Ectodermal cell (in vitro differentiated cells): ENCODE results near the gene MRPL41.
"Not testable (repeated sequence)": the region's sequence is repeated elsewhere in the genome, so short reads cannot be mapped to it uniquely, and the experiment has no call there.

Experiments
- H3K27ac ChIP-seq: 2 replicates; pipeline ENCODE4 v1.7.0; 2013; ENCODE audit warnings: mild to moderate bottlenecking, low read depth, low read length; ENCODE audit not compliant: insufficient read depth, poor library complexity, severe bottlenecking
- H3K27me3 ChIP-seq: 2 replicates; pipeline ENCODE4 v1.7.0; 2013; ENCODE audit warnings: mild to moderate bottlenecking, low read length; ENCODE audit not compliant: insufficient read depth, control insufficient read depth, poor library complexity, severe bottlenecking
- H3K36me3 ChIP-seq: one replicate; pipeline ENCODE4 v1.7.0; 2013; ENCODE audit warnings: low read length; ENCODE audit not compliant: control insufficient read depth, insufficient read depth
- H3K4me1 ChIP-seq: one replicate; pipeline ENCODE4 v1.7.0; 2013; ENCODE audit warnings: low read length; ENCODE audit not compliant: control insufficient read depth, insufficient read depth
- H3K4me3 ChIP-seq: 2 replicates; pipeline ENCODE4 v1.7.0; 2013; ENCODE audit warnings: low read depth, low read length, control low read depth; ENCODE audit not compliant: insufficient read depth
- H3K9me3 ChIP-seq: 2 replicates; pipeline ENCODE4 v1.7.0; 2013; ENCODE audit warnings: mild to moderate bottlenecking, low read length, moderate library complexity; ENCODE audit not compliant: control insufficient read depth
- WGBS, 2 experiments: methylation state at CpG; one replicate each; pipeline ENCODE4 v1.1.7; 2013; ENCODE audit warnings: missing lambda C conversion rate in 2 of 2; 5-methylcytosine and 5-hydroxymethylcytosine counted together

The MRPL41 gene

DNA sequence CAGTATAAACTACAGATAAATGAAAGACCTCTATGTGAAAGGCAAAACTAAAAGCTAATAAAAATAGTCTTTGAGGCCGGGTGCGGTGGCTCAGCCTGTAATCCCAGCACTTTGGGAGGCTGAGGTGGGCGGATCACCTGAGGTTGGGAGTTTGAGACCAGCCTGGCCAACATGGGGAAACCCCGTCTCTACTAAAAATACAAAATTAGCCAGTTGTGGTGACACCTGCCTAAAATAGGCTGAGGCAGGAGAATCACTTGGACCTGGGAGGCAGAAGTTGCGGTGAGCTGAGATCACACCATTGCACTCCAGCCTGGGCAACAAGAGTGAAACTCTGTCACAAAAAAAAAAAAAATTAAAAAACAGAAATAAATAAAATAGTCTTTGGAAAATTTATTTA lies 38.5 kb upstream of the MRPL41 start:
- H3K27ac ChIP-seq, H3K36me3 ChIP-seq, H3K27me3 ChIP-seq, H3K4me3 ChIP-seq, H3K9me3 ChIP-seq, H3K4me1 ChIP-seq: not testable (repeated sequence)
- 91 to 93% methylated on average over 5 of the region's 5 CpGs for WGBS, 2 experiments

DNA sequence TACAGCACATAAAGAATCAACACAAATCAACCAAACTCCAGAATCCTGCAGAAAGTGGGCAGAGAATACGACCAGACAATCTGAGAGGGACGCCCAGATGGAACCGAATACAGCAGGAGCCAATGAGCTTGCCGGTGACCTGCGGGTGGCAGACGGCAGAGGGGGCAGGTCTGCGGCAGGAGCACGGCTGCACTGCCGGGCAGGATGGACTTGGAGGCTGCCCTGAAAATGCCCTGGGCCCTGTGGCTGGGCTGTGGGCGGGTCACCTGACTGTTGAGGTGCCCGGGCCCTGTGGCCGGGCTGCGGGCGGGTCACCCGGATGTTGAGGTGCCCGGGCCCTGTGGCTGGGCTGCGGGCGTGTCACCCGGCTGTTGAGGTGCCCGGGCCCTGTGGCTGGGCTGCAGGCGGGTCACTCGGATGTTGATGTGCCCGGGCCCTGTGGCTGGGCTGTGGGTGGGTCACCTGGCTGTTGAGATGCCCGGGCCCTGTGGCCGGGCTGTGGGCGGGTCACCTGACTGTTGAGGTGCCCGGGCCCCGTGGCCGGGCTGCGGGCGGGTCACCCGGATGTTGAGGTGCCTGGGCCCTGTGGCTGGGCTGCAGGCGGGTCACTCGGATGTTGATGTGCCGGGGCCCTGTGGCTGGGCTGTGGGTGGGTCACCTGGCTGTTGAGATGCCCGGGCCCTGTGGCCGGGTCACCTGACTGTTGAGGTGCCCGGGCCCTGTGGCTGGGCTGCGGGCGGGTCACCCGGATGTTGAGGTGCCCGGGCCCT lies 37.7 kb upstream of the MRPL41 start:
- not testable (repeated sequence) for H3K27ac ChIP-seq, H3K4me1 ChIP-seq, H3K4me3 ChIP-seq, H3K9me3 ChIP-seq, H3K27me3 ChIP-seq, H3K36me3 ChIP-seq
- WGBS, 2 experiments, result 91 to 92% methylated on average over 42 of the region's 42 CpGs

DNA sequence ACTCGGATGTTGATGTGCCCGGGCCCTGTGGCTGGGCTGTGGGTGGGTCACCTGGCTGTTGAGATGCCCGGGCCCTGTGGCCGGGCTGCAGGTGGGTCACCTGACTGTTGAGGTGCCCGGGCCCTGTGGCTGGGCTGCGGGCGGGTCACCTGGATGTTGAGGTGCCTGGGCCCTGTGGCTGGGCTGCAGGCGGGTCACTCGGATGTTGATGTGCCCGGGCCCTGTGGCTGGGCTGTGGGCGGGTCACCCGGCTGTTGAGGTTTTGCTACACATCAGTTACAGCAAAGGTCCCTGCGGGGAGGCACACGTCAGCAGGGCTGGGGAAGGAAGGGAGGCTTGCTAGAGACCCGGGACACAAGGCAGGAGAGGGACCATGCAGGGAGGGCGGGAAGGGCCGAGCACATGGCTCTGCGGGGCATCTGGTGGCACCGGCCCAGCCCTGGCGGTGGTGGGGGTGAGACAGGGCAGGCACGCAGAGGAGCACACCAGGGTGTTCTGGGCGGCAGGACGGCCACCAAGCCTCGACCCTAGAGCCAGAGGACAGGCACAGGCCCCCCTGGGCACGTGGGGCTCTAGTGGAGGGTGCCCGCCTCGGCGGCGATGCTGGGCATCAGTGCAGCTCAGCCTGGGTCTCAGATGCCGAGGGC lies 36.9 kb upstream of the MRPL41 start:
- H3K27ac ChIP-seq, result no peak overlapping the region
- H3K4me1 ChIP-seq, result no peaks in the 10 kb centered on the region
- H3K27me3 ChIP-seq, result no peaks in the 10 kb centered on the region
- H3K9me3 ChIP-seq, result no peaks in the 10 kb centered on the region
- 92 to 93% methylated on average over 30 of the region's 30 CpGs for WGBS, 2 experiments
- H3K4me3 ChIP-seq, result no peak overlapping the region
- H3K36me3 ChIP-seq, result no peaks in the 10 kb centered on the region

DNA sequence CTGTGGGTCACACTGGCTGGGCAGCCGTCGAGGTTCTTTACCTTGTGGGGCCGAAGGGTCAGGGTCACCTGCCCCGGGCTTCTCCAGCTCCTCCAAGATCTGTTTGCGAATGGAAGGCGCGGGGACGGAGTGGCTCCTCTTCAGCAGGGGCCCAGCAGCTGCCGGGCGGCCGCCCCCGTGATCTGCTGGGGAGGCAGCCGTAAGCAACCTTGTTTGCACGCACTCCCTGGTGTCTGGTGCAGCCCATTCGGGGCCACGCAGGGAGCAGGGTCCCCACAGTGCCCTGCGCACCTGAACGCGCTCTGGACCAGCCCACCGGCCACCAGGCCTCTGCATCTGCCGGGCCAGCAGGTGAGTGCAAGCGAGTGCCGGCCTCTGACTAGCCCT lies 36.3 kb upstream of the MRPL41 start:
- Histone ChIP-seq H3K4me1 (no peaks in the 10 kb centered on the region), H3K27me3 (no peaks in the 10 kb centered on the region)
- 87 to 88% methylated on average over 23 of the region's 23 CpGs for WGBS, 2 experiments

DNA sequence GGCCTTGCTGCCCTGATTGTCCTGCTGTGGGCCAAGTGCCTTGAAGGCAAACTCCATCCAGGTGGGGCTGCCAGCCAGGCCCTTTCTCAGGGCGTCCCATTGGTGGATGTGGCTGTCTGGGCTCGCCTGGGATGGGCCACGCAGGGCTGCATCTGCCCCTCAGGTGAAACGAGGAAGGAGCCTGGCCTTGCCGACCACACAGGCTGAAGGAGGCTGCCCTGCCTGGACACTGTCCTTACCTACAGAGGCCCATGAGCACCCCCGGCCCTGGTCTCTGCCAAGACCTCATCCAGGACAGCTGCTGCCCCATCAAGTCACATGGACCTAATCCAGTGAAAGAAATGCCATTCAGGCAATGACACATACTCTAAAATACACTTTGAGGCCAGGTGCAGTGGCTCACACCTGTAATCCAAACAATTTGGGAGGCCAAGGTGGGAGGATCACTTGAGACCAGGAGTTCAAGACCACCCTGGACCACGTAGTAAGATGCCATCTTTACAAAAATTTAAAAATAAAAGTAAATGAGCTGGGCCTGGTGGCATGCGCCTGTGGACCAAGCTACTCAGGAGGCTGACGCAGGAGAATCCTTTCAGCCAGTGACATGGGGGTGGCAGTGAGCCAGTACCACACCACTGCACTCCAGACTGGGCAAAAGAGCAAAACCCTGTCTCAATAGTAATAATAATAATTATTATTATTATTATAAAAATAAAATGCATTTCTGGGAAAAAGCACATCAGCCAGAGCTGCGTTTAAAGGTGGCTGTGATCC lies 35.3 kb upstream of the MRPL41 start:
- WGBS, 2 experiments, result 87% methylated on average over 10 of the region's 10 CpGs
- no peaks in the 10 kb centered on the region for H3K27me3 ChIP-seq

More for the DNA sequence above, 36.3 kb upstream of the MRPL41 start:
- no peak overlapping the region for H3K4me3 ChIP-seq
- H3K36me3 ChIP-seq, result no peaks in the 10 kb centered on the region
- no peak overlapping the region for H3K27ac ChIP-seq
- no peaks in the 10 kb centered on the region for H3K9me3 ChIP-seq

DNA sequence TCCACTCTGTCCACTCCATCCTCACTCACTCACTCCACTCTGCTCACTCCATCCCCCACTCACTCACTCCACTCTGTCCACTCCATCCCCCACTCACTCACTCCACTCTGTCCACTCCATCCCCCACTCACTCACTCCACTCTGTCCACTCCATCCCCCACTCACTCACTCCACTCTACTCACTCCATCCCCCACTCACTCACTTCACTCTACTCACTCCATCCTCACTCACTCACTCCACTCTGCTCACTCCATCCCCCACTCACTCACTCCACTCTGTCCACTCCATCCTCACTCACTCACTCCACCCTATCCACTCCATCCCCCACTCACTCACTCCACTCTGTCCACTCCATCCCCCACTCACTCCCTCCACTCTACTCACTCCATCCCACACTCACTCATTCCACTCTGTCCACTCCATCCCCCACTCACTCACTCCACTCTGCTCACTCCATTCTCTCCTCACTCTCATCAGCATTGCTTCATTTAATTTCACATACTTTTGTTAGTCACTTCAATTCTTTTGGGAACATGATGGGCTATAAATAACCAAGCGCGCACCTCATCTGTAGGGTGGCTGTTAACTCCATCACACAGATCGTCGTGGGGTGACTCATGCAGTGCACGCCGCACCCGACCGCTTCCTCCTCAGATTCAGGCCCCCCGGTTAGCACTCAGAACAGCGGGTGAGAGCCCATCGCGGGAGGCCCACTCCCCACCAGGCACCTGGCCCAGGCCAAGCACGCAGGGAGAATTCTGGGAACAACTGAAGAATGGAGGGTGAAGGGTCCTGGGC lies 32.8 kb upstream of the MRPL41 start:
- H3K27me3 ChIP-seq, H3K27ac ChIP-seq, H3K4me1 ChIP-seq, H3K36me3 ChIP-seq, H3K9me3 ChIP-seq, H3K4me3 ChIP-seq: not testable (repeated sequence)
- WGBS, 2 experiments, result 92 to 93% methylated on average over 13 of the region's 13 CpGs

More for the DNA sequence above, 35.3 kb upstream of the MRPL41 start:
- no peak overlapping the region for H3K4me3 ChIP-seq
- no peaks in the 10 kb centered on the region for H3K9me3 ChIP-seq
- no peak overlapping the region for H3K27ac ChIP-seq
- no peaks in the 10 kb centered on the region for H3K36me3 ChIP-seq
- no peaks in the 10 kb centered on the region for H3K4me1 ChIP-seq

DNA sequence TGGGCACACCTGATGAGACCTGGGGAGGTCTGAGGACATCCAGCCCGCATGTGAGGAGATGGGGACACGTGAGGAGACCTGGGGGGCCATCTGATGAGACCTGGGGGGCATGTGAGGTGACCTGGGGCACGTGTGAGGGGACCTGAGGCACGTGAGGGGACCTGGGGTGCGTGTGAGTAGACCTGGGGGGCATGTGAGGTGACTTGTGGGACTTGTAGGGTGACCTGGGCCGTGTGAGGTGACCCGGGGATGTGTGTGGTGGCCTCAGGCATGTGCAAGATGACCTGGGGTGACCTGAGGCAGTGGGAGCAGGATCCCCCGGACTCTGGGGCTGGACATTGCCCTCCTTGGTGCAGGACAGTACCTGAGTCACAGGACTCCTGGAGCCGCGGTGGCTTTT lies 32.1 kb upstream of the MRPL41 start:
- 88 to 91% methylated on average over 10 of the region's 10 CpGs for WGBS, 2 experiments
- H3K9me3 ChIP-seq, result no peaks in the 10 kb centered on the region
- no peak overlapping the region for H3K4me3 ChIP-seq

DNA sequence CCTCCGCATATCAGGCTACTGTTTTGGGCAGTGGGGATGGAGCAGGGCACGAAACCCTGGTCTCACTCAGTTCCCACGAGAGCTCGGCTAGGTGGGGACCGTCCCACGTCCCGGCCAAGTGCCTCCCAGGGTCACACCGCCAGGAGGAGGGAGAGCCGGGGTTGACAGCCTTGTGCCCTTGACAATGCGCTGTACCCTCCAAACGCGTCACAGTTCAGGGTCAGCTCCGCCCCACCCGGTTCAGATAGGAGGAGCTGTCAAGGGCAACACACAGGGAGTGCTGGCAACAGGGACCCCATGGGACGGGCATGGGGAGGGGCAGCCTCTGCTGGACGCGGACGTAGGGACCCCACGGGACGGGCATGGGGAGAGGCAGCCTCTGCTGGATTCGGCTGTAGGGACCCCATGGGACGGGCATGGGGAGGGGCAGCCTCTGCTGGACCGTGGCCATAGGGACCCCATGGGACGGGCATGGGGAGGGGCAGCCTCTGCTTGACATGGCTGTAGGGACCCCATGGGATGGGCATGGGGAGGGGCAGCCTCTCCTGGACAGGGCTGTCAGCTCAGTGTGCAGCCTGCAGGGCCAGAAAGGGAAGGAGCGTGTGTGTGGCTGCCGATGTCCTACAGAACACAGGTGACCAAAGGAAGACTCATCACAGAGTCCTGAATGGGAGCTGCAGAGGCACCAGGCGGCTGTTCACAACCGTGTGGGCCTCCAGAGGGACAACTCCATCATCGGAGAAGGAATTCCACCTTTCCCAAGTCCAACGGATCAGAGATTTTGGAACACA lies 30.9 kb upstream of the MRPL41 start:
- Histone ChIP-seq H3K9me3 (no peaks in the 10 kb centered on the region), H3K4me1 (no peaks in the 10 kb centered on the region), H3K27ac (no peak overlapping the region), H3K27me3 (no peaks in the 10 kb centered on the region), H3K4me3 (no peak overlapping the region), H3K36me3 (no peaks in the 10 kb centered on the region)
- 86 to 89% methylated on average over 30 of the region's 30 CpGs for WGBS, 2 experiments

More for the DNA sequence above, 32.1 kb upstream of the MRPL41 start:
- Histone ChIP-seq H3K4me1 (no peaks in the 10 kb centered on the region), H3K36me3 (no peaks in the 10 kb centered on the region), H3K27ac (no peak overlapping the region), H3K27me3 (no peaks in the 10 kb centered on the region)

DNA sequence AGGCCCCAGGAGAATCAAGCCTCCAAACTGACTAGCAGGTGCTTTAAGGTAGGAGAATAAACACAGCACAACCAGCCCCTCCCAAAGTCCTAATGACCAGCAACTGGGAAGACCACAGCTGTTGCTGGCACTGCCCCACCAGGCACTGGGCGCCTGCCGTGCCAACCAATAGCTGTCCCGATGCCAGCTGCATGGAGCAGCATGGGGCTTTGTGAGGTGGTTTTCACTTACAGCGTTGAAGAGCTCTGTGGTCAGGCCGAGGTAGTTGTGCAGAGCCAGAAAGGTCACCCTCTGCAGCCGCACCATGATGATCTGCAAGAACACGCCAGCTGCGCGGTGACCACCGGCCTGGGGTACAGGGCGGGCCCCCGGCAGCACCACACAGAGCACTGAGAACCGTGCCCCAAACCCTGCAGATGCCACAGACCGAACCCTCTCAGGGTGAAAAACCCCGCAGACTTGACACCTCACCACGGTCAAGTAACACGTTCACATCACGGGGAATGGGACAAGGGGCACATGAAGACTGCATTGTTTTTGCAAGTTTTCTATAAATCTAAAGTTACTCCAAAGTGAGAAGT lies 30.2 kb upstream of the MRPL41 start:
- H3K4me3 ChIP-seq, result no peak overlapping the region
- H3K27ac ChIP-seq, result no peak overlapping the region
- no peaks in the 10 kb centered on the region for H3K27me3 ChIP-seq
- WGBS, 2 experiments, result 93% methylated on average over 18 of the region's 18 CpGs
- no peaks in the 10 kb centered on the region for H3K9me3 ChIP-seq
- H3K36me3 ChIP-seq, result no peaks in the 10 kb centered on the region
- H3K4me1 ChIP-seq, result no peaks in the 10 kb centered on the region
